ENCODE measurements around the gene APBA1.

- TF ChIP-seq POLR2AphosphoS5 (IDR thresholded peaks at IDR 0.05; ENCODE audit: low read depth, low read length) (no peak), TAF1 (IDR thresholded peaks at IDR 0.05; ENCODE audit: borderline replicate concordance, insufficient read depth, low read length) (no peak), SIN3A (IDR thresholded peaks at IDR 0.05; ENCODE audit: borderline replicate concordance, insufficient read depth, low read length) (no peak), REST (IDR thresholded peaks at IDR 0.05; ENCODE audit: insufficient read depth in 1 of 2, low read depth in 2 of 2, low read length in 2 of 2) (no peak), FOXP2 (optimal IDR thresholded peaks at IDR 0.05; ENCODE audit: borderline replicate concordance, extremely low read depth, extremely low read length, insufficient read depth) (no peak)
These were observed 196.2 kb downstream of the APBA1 start for GRCh38 chr9:69476016-69476415.

Data from PFSK-1 (cell line).